ENCODE measurements around the gene FGF22.
A peak's percentile ranks its signal among the peaks of the same experiment; 100 is the strongest.

FGF22 gene

DNA sequence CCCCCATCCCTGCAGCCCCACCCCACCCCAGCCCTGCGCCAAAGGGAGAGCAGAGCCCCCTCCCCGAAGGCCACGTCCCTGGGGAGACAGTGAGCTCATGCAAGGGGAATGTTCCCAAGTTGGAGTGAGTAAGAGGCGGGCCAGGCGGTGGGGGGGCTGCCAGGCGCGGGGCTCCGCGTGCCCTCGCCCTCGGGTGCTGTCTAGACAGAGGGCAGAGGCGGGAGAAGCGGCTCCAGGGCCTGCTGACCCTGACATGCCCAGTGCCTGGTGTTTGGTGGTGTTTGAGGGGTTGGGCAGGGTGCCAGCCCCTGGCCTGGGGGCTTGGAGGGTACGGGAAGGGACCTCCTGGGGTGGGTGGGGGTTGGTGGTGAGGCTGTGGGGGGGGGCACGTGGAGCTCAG is 37.5 kb downstream of the FGF22 start:
- TF ChIP-seq, protein P1, sequence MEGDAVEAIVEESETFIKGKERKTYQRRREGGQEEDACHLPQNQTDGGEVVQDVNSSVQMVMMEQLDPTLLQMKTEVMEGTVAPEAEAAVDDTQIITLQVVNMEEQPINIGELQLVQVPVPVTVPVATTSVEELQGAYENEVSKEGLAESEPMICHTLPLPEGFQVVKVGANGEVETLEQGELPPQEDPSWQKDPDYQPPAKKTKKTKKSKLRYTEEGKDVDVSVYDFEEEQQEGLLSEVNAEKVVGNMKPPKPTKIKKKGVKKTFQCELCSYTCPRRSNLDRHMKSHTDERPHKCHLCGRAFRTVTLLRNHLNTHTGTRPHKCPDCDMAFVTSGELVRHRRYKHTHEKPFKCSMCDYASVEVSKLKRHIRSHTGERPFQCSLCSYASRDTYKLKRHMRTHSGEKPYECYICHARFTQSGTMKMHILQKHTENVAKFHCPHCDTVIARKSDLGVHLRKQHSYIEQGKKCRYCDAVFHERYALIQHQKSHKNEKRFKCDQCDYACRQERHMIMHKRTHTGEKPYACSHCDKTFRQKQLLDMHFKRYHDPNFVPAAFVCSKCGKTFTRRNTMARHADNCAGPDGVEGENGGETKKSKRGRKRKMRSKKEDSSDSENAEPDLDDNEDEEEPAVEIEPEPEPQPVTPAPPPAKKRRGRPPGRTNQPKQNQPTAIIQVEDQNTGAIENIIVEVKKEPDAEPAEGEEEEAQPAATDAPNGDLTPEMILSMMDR (IDR thresholded peaks at IDR 0.05): no peak
- no peak for TF ChIP-seq ZFX (IDR thresholded peaks at IDR 0.05; ENCODE audit: borderline replicate concordance)
- H3K27ac ChIP-seq: peak overlapping the region; percentile 84

DNA sequence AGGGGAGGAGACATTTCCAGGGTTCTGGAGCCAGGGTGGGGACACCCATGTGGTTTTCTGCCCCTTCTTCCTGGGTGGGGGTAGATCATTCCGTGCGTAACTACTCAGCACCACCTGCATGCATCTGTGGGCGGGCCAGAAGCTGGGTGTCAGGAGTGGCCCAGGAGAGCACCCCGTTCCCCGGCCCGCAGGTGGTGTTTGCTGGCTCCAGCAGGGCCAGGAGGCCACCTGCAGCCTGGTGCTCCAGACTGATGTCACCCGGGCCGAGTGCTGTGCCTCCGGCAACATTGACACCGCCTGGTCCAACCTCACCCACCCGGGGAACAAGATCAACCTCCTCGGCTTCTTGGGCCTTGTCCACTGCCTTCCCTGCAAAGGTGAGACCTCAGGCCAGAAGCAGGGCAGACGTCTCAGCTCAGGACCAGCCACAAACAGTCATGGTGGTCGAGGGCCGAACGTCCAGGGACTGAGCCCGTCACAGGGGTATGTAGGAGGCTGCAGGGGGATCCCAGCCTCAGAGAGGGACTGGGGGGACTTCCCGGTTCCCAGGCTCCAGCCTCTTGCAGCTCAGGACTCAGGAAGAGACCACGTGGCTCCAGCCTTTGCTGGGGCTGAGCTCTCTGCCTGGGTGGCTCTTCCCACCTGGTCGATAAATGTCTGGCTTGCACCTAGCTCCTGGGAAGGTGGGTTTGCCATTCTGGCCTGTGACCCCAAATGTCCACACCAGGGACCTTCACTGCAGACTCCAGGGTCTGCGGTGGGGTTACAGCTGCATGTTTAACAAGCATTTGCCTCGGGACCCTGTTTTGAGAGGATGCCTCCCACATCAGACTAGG is 38.1 kb downstream of the FGF22 start:
- peak overlapping the region; percentile 84 for H3K27ac ChIP-seq

DNA sequence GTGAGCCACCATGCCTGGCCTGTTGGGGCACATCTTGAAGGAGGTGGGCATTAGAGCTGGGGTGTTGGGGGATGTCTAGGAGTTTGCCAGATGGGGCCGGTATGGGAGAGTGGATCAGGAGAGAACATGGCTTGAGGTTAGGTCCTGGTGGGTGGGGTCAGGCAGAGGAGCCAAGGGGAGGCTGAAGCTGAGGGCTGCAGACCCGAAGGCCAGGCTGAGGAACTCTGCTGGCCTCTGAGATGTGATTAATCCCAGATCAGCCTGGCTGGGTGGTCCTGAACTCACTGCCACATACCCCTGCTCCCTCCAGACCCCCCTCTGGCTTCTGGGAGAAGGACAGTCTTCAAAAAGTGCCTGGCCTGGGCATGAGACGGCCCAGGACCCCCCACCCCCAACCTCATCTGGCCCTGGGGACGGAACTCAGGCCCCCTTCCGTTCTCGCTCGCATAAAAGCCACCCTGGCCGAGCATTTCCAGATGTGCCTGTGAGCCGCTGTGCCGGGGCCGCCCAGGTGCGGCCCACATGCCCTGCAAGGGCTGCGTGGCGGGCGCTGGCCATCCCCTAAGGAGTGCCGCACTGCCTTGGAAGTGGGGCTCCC is 39.2 kb downstream of the FGF22 start:
- TF ChIP-seq ZFX (IDR thresholded peaks at IDR 0.05; ENCODE audit: borderline replicate concordance): no peak
- TF ChIP-seq, protein P1 (IDR thresholded peaks at IDR 0.05): no peak
- H3K27ac ChIP-seq: peak overlapping the region; percentile 84; the same call in 1 of the 2 replicates

More for the DNA sequence above, 38.1 kb downstream of the FGF22 start:
- TF ChIP-seq ZFX (IDR thresholded peaks at IDR 0.05; ENCODE audit: borderline replicate concordance): no peak
- TF ChIP-seq, protein P1 (IDR thresholded peaks at IDR 0.05): no peak

DNA sequence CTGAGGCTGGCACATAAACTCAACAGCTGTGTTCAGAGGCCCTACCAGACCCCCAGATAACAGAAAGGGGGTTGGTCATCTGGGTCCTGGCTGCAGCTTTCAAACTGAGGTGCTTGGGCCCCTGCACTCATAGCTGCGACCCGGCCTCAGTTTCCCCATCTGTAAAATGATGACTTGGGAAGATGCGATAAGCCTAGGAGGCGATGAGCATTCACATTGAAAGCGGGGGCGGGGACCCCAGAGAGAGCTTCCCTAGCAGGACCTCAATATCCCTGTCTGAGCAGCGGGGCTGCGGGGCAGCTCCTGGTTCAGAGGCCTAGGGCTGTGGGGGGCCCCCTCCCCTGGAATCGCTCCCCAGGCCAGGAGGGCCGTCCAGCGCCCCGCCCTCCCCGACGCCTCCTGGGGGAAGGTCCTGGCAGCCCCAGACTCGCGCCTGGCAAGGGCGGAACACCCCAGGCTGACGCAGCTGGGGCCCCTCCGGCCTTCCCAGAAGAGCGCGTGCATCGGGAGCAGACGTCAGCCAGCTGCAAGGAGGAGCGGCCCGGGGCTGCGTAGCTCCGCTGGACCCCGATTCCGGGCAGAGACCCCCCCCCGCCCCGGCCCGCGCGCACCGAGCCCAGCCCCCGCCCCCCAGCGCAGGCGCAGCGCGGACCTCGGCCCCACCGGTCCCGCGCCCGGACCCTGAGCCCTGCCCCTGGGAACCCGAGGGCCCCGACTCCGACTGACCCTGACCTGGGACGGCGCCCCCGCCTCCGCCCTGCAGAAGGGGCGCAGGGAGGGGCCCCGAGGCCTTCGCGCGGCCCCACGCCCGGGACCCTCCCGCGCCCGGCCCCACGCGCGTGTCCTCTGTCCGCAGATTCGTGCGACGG is 40.0 kb downstream of the FGF22 start:
- no peak for TF ChIP-seq ZFX (IDR thresholded peaks at IDR 0.05; ENCODE audit: borderline replicate concordance)
- TF ChIP-seq, protein P1 (IDR thresholded peaks at IDR 0.05): no peak
- peak overlapping the region; percentile 84 for H3K27ac ChIP-seq

DNA sequence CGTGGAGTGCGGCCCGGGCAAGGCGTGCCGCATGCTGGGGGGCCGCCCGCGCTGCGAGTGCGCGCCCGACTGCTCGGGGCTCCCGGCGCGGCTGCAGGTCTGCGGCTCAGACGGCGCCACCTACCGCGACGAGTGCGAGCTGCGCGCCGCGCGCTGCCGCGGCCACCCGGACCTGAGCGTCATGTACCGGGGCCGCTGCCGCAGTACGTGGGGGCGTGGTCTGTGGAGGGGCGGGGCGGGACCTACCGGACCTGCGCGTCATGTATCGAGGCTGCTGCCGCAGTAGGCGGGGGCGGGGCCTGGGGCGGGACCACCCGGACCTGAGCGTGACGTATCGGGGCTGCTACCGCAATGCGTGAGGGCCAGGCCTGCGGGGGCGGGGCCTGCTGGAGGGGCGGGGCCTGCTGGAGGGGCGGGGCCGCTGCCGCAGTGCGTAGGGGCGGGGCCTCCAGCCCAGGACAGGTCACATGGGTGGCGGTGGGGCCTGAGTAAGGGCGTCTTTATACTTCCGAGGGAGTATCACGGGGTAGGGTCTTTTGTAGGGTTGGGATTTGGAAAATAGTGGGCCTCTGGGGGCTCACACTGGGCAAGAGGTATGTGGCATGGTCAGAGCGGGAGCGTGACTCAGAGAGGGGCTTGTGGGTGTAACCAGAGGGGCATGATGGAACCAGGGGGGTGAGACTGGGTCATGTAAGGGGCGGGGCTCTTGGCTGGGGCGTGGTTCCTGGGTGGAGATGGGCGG is 40.8 kb downstream of the FGF22 start:
- H3K27ac ChIP-seq: peak overlapping the region; percentile 84
- TF ChIP-seq ZFX (IDR thresholded peaks at IDR 0.05; ENCODE audit: borderline replicate concordance): no peak
- TF ChIP-seq, protein P1 (IDR thresholded peaks at IDR 0.05): peak; percentile 81

DNA sequence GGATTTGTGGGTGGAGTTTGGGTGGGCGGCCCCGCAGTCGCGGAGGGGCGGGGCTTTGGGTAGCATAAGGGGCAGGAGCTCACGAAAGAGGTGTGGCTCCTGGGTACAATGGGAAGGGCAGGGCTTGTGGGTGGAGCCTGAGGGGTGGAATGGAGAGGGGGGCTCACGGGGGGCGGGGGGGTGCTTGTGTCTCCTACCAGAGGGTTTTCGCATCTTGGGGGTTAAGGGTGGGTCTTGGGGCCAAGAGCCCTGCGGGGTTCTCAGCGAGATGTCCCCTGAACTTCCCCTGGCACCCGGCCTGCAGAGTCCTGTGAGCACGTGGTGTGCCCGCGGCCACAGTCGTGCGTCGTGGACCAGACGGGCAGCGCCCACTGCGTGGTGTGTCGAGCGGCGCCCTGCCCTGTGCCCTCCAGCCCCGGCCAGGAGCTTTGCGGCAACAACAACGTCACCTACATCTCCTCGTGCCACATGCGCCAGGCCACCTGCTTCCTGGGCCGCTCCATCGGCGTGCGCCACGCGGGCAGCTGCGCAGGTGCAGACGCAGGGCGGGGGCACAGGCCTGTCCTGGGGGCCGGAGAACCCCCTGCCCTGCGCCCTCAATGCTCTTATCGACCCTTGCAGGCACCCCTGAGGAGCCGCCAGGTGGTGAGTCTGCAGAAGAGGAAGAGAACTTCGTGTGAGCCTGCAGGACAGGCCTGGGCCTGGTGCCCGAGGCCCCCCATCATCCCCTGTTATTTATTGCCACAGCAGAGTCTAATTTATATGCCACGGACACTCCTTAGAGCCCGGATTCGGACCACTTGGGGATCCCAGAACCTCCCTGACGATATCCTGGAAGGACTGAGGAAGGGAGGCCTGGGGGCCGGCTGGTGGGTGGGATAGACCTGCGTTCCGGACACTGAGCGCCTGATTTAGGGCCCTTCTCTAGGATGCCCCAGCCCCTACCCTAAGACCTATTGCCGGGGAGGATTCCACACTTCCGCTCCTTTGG is 41.6 kb downstream of the FGF22 start:
- H3K27ac ChIP-seq: peak overlapping the region; percentile 84
- no peak for TF ChIP-seq ZFX (IDR thresholded peaks at IDR 0.05; ENCODE audit: borderline replicate concordance)
- TF ChIP-seq, protein P1 (IDR thresholded peaks at IDR 0.05): no peak
